Liver (tissue), 9 donors: ENCODE results near the gene GFRA1. TPM values are rescaled to one million over a fixed set of nuclear protein-coding genes. Genes with fewer than 3 reads are reported as not detected.

Experiments used
- DNase-seq: peaks from one replicate; pipeline ENCODE4 v3.0.0-alpha.2; 2017; ENCODE audit warnings: low spot score
- H3K27ac ChIP-seq, 2 donors: one replicate each; pipeline ENCODE4 v1.7.0; 2013; ENCODE audit warnings: inconsistent platforms in 2 of 2, low read length in 2 of 2, control low read depth in 1 of 2, low read depth in 1 of 2, mild to moderate bottlenecking in 1 of 2
- H3K27me3 ChIP-seq, 4 donors: one replicate each; pipeline versions ENCODE4 v1.6.1 to v1.7.0; 2013; ENCODE audit warnings: low read length in 3 of 4, inconsistent platforms in 1 of 4, mild to moderate bottlenecking in 1 of 4, moderate library complexity in 1 of 4; ENCODE audit not compliant: control insufficient read depth in 4 of 4, insufficient read depth in 4 of 4
- H3K36me3 ChIP-seq, 4 donors: one replicate each; pipeline versions ENCODE4 v1.6.1 to v1.7.0; 2013; ENCODE audit warnings: low read length in 3 of 4, mild to moderate bottlenecking in 3 of 4, low read depth in 1 of 4, moderate library complexity in 1 of 4; ENCODE audit not compliant: control insufficient read depth in 4 of 4, insufficient read depth in 3 of 4
- H3K4me1 ChIP-seq, 4 donors: one replicate each; pipeline versions ENCODE4 v1.6.1 to v1.7.0; 2013; ENCODE audit warnings: low read length in 3 of 4, mild to moderate bottlenecking in 3 of 4, moderate library complexity in 1 of 4; ENCODE audit not compliant: control insufficient read depth in 4 of 4, insufficient read depth in 4 of 4
- H3K4me3 ChIP-seq, 3 donors: one replicate each; pipeline versions ENCODE4 v1.6.1 to v1.7.0; 2013; ENCODE audit warnings: low read length in 3 of 3, control low read depth in 1 of 3, low read depth in 1 of 3, mild to moderate bottlenecking in 1 of 3
- H3K9ac ChIP-seq, 2 donors: one replicate each; pipeline ENCODE4 v1.7.0; 2013; ENCODE audit warnings: low read length in 2 of 2, mild to moderate bottlenecking in 2 of 2, moderate library complexity in 2 of 2, control low read depth in 1 of 2, low read depth in 1 of 2
- H3K9me3 ChIP-seq, 4 donors: one replicate each; pipeline versions ENCODE4 v1.6.1 to v1.7.0; 2013; ENCODE audit warnings: low read length in 3 of 4; ENCODE audit not compliant: control insufficient read depth in 4 of 4
- EGR1 ChIP-seq, 2 donors: IDR thresholded peaks; 2 replicates each; pipeline ENCODE4 v1.6.1; 2016 to 2018; ENCODE audit warnings: antibody characterized with exemption in 2 of 2, low read depth in 2 of 2
- FOXA1 ChIP-seq: IDR thresholded peaks from 2 replicates; pipeline ENCODE4 v1.6.1; 2016; ENCODE audit warnings: antibody characterized with exemption
- FOXA2 ChIP-seq: IDR thresholded peaks from 2 replicates; pipeline ENCODE4 v1.6.1; 2016; ENCODE audit warnings: antibody characterized with exemption
- GABPA ChIP-seq, 2 donors: IDR thresholded peaks in 1 of 2; conservative IDR thresholded peaks in 1 of 2; 2 replicates each; pipeline ENCODE4 v1.6.1; 2016; ENCODE audit warnings: antibody characterized with exemption in 2 of 2, mild to moderate bottlenecking in 1 of 2, moderate library complexity in 1 of 2
- HNF4A ChIP-seq, 2 donors: conservative IDR thresholded peaks; 2 replicates each; pipeline ENCODE4 v1.6.1; 2016; ENCODE audit warnings: antibody characterized with exemption in 2 of 2, mild to moderate bottlenecking in 2 of 2
- HNF4G ChIP-seq: IDR thresholded peaks from 2 replicates; pipeline ENCODE4 v1.6.1; 2016; ENCODE audit warnings: antibody characterized with exemption
- JUND ChIP-seq, 2 donors: IDR thresholded peaks; 2 replicates each; pipeline ENCODE4 v1.6.1; 2016; ENCODE audit warnings: antibody characterized with exemption in 2 of 2
- NR2F2 ChIP-seq: IDR thresholded peaks from 2 replicates; pipeline ENCODE4 v1.6.1; 2016; ENCODE audit warnings: antibody characterized with exemption
- RAD21 ChIP-seq, 2 donors: IDR thresholded peaks; 2 replicates each; pipeline ENCODE4 v1.6.1; 2016; ENCODE audit warnings: antibody characterized with exemption in 2 of 2, mild to moderate bottlenecking in 2 of 2
- RXRA ChIP-seq, 2 donors: IDR thresholded peaks; 2 replicates each; pipeline ENCODE4 v1.6.1; 2017 to 2018; ENCODE audit warnings: antibody characterized with exemption in 2 of 2, mild to moderate bottlenecking in 1 of 2
- SP1 ChIP-seq: IDR thresholded peaks from 2 replicates; pipeline ENCODE4 v1.6.1; 2018; ENCODE audit warnings: antibody characterized with exemption, mild to moderate bottlenecking
- TAF1 ChIP-seq: conservative IDR thresholded peaks from 2 replicates; pipeline ENCODE4 v1.6.1; 2016; ENCODE audit warnings: antibody characterized with exemption, mild to moderate bottlenecking
- YY1 ChIP-seq: IDR thresholded peaks from 2 replicates; pipeline ENCODE4 v1.6.1; 2016; ENCODE audit warnings: antibody characterized with exemption, mild to moderate bottlenecking
- WGBS: extraction: QIAGEN DNeasy Blood & Tissue Kit; methylation state at CpG from one replicate; pipeline ENCODE4 v1.1.7; 2013; 5-methylcytosine and 5-hydroxymethylcytosine counted together
- polyA plus RNA-seq, 2 donors: library from polyadenylated mRNA; stranded (reverse) in 1 of 2; unstranded in 1 of 2; fragments of 200-250 nt in 1 of 2; fragments of >200 nt in 1 of 2; fragmentation: Nextera tagmentation in 1 of 2; extraction: Ambion mirVana in 1 of 2; gene quantifications; one replicate each; pipeline versions ENCODE4 v1.2.1 to v1.2.3, GENCODE V29; 2013 to 2015
- total RNA-seq, 2 donors: library from RNA; depleted of rRNA; stranded (reverse); fragments of >200 nt; gene quantifications; one replicate each; pipeline ENCODE4 v1.2.3, GENCODE V29; 2014
- TF ChIP-seq, protein P1 (sequence below): IDR thresholded peaks from 2 replicates; pipeline ENCODE4 v1.6.1; 2016; ENCODE audit warnings: antibody characterized with exemption
- TF ChIP-seq, protein P2 (sequence below): IDR thresholded peaks from 2 replicates; pipeline ENCODE4 v1.6.1; 2016; ENCODE audit warnings: antibody characterized with exemption
- TF ChIP-seq, protein P3 (sequence below): IDR thresholded peaks from 2 replicates; pipeline ENCODE4 v1.6.1; 2016; ENCODE audit warnings: antibody characterized with exemption, mild to moderate bottlenecking
- TF ChIP-seq, protein P4 (sequence below): fragments of 150-350 bp; IDR thresholded peaks from 2 replicates; pipeline ENCODE4 v1.5.1; 2017; ENCODE audit warnings: improper control_type of control experiment, low read depth, low read length; ENCODE audit not compliant: missing input control
- TF ChIP-seq, protein P5 (sequence below): IDR thresholded peaks from 2 replicates; pipeline ENCODE4 v1.6.1; 2016; ENCODE audit warnings: antibody characterized with exemption
- donor health status: healthy.
- donor health status: healthy.
- donor health status: healthy.
- donor health status: healthy.
- donor health status: healthy.

GFRA1 gene
- total and polyA plus RNA-seq, 4 donors: 14.2 to 53.6 (median 17.8) TPM

DNA sequence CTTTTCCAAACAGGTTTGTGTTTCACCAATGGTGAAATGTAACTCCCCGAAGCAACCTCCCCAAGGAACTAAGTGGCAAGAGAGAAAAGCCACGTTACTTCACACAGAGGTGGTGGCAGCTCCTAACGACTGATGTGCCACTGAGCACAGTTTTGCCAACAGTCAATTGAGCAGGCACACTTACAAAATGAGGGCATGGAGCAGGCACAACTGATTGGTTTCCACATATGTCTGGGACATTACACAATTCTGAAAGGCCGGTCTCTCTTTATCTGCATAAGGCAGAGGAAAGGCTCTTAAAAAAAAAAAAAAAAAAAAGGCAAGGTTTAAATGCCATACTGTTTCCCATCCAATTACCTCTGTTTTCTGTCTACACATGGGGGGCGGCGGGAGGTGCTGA, 86.7 kb downstream of the GFRA1 start:
- WGBS: 44% methylated on average over 6 of the region's 6 CpGs
- no peaks in the 10 kb centered on the region for H3K36me3 ChIP-seq
- no peaks in the 10 kb centered on the region for H3K27me3 ChIP-seq
- H3K4me3 ChIP-seq: no peak overlapping the region
- no peak overlapping the region for H3K9ac ChIP-seq
- H3K9me3 ChIP-seq: no peaks in the 10 kb centered on the region
- DNase-seq: no peak
- peak overlapping the region in 1 of 2 donors; percentile 17 for H3K27ac ChIP-seq
- peak; percentile 35 for TF ChIP-seq FOXA2
- TF ChIP-seq, protein P1, sequence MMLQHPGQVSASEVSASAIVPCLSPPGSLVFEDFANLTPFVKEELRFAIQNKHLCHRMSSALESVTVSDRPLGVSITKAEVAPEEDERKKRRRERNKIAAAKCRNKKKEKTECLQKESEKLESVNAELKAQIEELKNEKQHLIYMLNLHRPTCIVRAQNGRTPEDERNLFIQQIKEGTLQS: no peak
- TF ChIP-seq FOXA1: no peak
- TF ChIP-seq, protein P2, sequence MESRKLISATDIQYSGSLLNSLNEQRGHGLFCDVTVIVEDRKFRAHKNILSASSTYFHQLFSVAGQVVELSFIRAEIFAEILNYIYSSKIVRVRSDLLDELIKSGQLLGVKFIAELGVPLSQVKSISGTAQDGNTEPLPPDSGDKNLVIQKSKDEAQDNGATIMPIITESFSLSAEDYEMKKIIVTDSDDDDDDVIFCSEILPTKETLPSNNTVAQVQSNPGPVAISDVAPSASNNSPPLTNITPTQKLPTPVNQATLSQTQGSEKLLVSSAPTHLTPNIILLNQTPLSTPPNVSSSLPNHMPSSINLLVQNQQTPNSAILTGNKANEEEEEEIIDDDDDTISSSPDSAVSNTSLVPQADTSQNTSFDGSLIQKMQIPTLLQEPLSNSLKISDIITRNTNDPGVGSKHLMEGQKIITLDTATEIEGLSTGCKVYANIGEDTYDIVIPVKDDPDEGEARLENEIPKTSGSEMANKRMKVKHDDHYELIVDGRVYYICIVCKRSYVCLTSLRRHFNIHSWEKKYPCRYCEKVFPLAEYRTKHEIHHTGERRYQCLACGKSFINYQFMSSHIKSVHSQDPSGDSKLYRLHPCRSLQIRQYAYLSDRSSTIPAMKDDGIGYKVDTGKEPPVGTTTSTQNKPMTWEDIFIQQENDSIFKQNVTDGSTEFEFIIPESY: peak; percentile 11
- TF ChIP-seq, protein P3, sequence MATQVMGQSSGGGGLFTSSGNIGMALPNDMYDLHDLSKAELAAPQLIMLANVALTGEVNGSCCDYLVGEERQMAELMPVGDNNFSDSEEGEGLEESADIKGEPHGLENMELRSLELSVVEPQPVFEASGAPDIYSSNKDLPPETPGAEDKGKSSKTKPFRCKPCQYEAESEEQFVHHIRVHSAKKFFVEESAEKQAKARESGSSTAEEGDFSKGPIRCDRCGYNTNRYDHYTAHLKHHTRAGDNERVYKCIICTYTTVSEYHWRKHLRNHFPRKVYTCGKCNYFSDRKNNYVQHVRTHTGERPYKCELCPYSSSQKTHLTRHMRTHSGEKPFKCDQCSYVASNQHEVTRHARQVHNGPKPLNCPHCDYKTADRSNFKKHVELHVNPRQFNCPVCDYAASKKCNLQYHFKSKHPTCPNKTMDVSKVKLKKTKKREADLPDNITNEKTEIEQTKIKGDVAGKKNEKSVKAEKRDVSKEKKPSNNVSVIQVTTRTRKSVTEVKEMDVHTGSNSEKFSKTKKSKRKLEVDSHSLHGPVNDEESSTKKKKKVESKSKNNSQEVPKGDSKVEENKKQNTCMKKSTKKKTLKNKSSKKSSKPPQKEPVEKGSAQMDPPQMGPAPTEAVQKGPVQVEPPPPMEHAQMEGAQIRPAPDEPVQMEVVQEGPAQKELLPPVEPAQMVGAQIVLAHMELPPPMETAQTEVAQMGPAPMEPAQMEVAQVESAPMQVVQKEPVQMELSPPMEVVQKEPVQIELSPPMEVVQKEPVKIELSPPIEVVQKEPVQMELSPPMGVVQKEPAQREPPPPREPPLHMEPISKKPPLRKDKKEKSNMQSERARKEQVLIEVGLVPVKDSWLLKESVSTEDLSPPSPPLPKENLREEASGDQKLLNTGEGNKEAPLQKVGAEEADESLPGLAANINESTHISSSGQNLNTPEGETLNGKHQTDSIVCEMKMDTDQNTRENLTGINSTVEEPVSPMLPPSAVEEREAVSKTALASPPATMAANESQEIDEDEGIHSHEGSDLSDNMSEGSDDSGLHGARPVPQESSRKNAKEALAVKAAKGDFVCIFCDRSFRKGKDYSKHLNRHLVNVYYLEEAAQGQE: peak; percentile 72
- TF ChIP-seq, protein P4, sequence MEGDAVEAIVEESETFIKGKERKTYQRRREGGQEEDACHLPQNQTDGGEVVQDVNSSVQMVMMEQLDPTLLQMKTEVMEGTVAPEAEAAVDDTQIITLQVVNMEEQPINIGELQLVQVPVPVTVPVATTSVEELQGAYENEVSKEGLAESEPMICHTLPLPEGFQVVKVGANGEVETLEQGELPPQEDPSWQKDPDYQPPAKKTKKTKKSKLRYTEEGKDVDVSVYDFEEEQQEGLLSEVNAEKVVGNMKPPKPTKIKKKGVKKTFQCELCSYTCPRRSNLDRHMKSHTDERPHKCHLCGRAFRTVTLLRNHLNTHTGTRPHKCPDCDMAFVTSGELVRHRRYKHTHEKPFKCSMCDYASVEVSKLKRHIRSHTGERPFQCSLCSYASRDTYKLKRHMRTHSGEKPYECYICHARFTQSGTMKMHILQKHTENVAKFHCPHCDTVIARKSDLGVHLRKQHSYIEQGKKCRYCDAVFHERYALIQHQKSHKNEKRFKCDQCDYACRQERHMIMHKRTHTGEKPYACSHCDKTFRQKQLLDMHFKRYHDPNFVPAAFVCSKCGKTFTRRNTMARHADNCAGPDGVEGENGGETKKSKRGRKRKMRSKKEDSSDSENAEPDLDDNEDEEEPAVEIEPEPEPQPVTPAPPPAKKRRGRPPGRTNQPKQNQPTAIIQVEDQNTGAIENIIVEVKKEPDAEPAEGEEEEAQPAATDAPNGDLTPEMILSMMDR: no peak
- no peak for TF ChIP-seq GABPA (IDR thresholded peaks at IDR 0.05 in 1 of 2, conservative IDR thresholded peaks at IDR 0.05 in 1 of 2)
- peak; percentile 86 for TF ChIP-seq YY1
- no peak for TF ChIP-seq NR2F2
- TF ChIP-seq EGR1 (IDR thresholded peaks at IDR 0.05; ENCODE audit: low read depth in 2 of 2): no peak
- peak in 1 of 2 donors; percentile 39 for TF ChIP-seq JUND (IDR thresholded peaks at IDR 0.05)
- peak; percentile 61 to 74 for TF ChIP-seq HNF4A (conservative IDR thresholded peaks at IDR 0.05)
- no peak for TF ChIP-seq HNF4G
- TF ChIP-seq, protein P5, sequence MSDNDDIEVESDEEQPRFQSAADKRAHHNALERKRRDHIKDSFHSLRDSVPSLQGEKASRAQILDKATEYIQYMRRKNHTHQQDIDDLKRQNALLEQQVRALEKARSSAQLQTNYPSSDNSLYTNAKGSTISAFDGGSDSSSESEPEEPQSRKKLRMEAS: no peak
- peak; percentile 52 to 68 for TF ChIP-seq RAD21 (IDR thresholded peaks at IDR 0.05)
- TF ChIP-seq TAF1: no peak
- peak; percentile 44 for TF ChIP-seq SP1
- peak; percentile 56 to 81 for TF ChIP-seq RXRA (IDR thresholded peaks at IDR 0.05)
- H3K4me1 ChIP-seq: peaks cover 3 to 21% (median 15%) of the 10 kb centered on the region in 4 donors
